Calu3 (cell line): ENCODE data around the gene DHTKD1. TPM values are rescaled to one million over a fixed set of nuclear protein-coding genes. Genes with fewer than 3 reads are reported as not detected.
"Not testable (repeated sequence)": the region's sequence is repeated elsewhere in the genome, so short reads cannot be mapped to it uniquely, and the experiment has no call there.

Source experiments
- BruUV-seq: library from RNA; stranded (reverse); fragments of 400-500 nt; replicated peaks from 2 replicates; lab custom pipeline; 2021; lab: Mats Ljungman, UMichigan
- CTCF ChIA-PET: fragments of 300-600 bp; sonication (Branson Sonifier 250); formaldehyde crosslinking; loops from one replicate; lab custom pipeline; 2022; ENCODE audit warnings: antibody characterized with exemption; lab: Charles Lee
- DNase-seq: peaks from one replicate; pipeline ENCODE4 v3.0.0; 2022
- H3K27ac Mint-ChIP-seq: one replicate; pipeline ENCODE4 v1.8.0; 2022; ENCODE audit warnings: mixed read lengths; ENCODE audit not compliant: unreplicated experiment
- H3K27me3 Mint-ChIP-seq: one replicate; pipeline ENCODE4 v1.8.0; 2022; ENCODE audit warnings: mixed read lengths; ENCODE audit not compliant: unreplicated experiment
- H3K36me3 Mint-ChIP-seq: one replicate; pipeline ENCODE4 v1.8.0; 2022; ENCODE audit warnings: mild to moderate bottlenecking, moderate library complexity, mixed read lengths; ENCODE audit not compliant: insufficient read depth, unreplicated experiment
- H3K4me1 Mint-ChIP-seq: one replicate; pipeline ENCODE4 v1.8.0; 2022; ENCODE audit warnings: mild to moderate bottlenecking, low read depth, mixed read lengths; ENCODE audit not compliant: unreplicated experiment
- H3K4me3 Mint-ChIP-seq: one replicate; pipeline ENCODE4 v1.8.0; 2022; ENCODE audit warnings: mild to moderate bottlenecking, low read depth, moderate library complexity, mixed read lengths; ENCODE audit not compliant: unreplicated experiment
- H3K9me3 Mint-ChIP-seq: one replicate; pipeline ENCODE4 v1.8.0; 2022; ENCODE audit warnings: low read depth, mixed read lengths; ENCODE audit not compliant: unreplicated experiment
- CTCF ChIP-seq: fragments of 200-600 bp; IDR thresholded peaks from one replicate; pipeline ENCODE4 v1.8.0; 2022; ENCODE audit warnings: antibody characterized with exemption; ENCODE audit not compliant: unreplicated experiment
- intact Hi-C: fragments of 100-400 bp; cut with micrococcal nuclease; formaldehyde crosslinking; loops from one replicate; pipeline ENCODE4 v1.10.0; 2022; ENCODE audit not compliant: unreplicated experiment
- microRNA-seq: library from miRNA; unstranded; fragments of <30 nt; microRNA quantifications from one replicate; pipeline ENCODE4 v1.2.0, GENCODE V29; 2022
- total RNA-seq: library from RNA; stranded (reverse); gene quantifications from 2 replicates; pipeline ENCODE4 v1.2.3, GENCODE V29; 2022

The DHTKD1 gene
- total RNA-seq, 1 experiment from 2014 or later, result 29.4 TPM

GRCh38 chr10:12165999-12166775, 97.4 kb downstream of the DHTKD1 start:
- H3K27ac Mint-ChIP-seq, result no peak overlapping the region
- BruUV-seq, result no TSS peak
- intact Hi-C loops, result no loop called here
- H3K36me3 Mint-ChIP-seq, result peaks cover 29% of the 10 kb centered on the region
- no peaks in the 10 kb centered on the region for H3K27me3 Mint-ChIP-seq
- no peaks in the 10 kb centered on the region for H3K4me1 Mint-ChIP-seq
- no peak for TF ChIP-seq CTCF
- no peak overlapping the region for H3K4me3 Mint-ChIP-seq
- CTCF ChIA-PET, result no interaction called here
- no peak for DNase-seq
- no peaks in the 10 kb centered on the region for H3K9me3 Mint-ChIP-seq

DNA sequence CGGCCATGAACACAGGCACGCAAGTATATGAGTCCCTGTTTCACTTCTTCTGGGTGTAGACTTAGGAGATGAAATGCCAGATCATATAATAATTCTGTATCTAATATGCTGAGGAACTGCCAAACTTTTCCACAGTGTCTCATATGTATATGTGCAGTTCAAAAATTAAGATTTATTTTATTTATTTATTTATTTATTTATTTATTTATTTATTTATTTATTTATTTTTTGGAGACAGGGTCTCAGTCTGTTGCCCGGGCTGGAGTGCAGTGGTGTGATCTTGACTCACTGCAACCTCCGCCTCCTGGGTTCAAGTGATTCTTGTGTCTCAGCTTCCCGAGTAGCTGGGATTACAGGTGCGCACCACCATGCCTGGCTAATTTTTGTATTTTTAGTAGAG, 102.8 kb downstream of the DHTKD1 start:
- CTCF ChIA-PET, DNase-seq, H3K27me3 Mint-ChIP-seq, H3K4me3 Mint-ChIP-seq, H3K4me1 Mint-ChIP-seq, intact Hi-C loops, BruUV-seq, H3K27ac Mint-ChIP-seq, H3K9me3 Mint-ChIP-seq: not testable (repeated sequence)
- peaks cover 30% of the 10 kb centered on the region for H3K36me3 Mint-ChIP-seq

Small RNA genes lying within 50 kb of the gene (microRNA-seq; reads per million reads assigned to microRNA genes)
- not detected for gene MIR548AK

Other genes with a start within 250 kb of the DHTKD1 start
- 18.8 and 19.5 TPM in 2 replicates for gene PROSER2, start 245.6 kb upstream of the DHTKD1 start, total RNA-seq
- 31.6 and 33.7 TPM in 2 replicates for gene UPF2, start 26.1 kb upstream of the DHTKD1 start, total RNA-seq
- gene SEC61A2, start 60.7 kb downstream of the DHTKD1 start, total RNA-seq, result 7.0 and 7.4 TPM in 2 replicates
- gene NUDT5, start 126.9 kb downstream of the DHTKD1 start, total RNA-seq, result 73.9 and 83.8 TPM in 2 replicates
- 84.8 and 96.3 TPM in 2 replicates for gene CDC123, start 127.2 kb downstream of the DHTKD1 start, total RNA-seq